ENCODE results near the gene LRRC8C. TPM values are rescaled to one million over a fixed set of nuclear protein-coding genes. Genes with fewer than 3 reads are reported as not detected.

Gene LRRC8C
- total RNA-seq, 1 experiment from 2014 or later, result 8.4 TPM

DNA sequence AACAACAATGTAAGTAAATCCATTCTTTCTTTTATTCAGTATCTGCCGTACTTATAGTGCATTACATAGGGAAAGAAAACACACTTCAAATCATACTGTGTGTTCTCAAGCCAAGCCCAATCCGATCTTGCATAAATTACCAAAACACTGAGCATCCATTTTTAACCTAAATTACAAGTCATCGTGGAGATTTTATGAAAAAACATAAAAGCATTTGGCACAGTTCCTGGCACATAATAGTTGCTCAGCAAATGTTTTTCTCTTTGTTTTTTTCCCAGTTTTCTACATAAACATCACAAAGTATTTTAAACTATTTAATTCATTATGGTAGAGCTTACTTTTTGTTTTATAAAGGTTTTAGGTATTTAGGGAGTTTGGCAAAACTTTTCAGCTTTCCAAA is 48.1 kb upstream of the LRRC8C start:
- BruUV-seq (replicated peaks), result no TSS peak
- intact Hi-C loops (cut with micrococcal nuclease), result no loop called here
- H3K79me2 ChIP-seq (ENCODE audit: insufficient read depth, low read length), result no peaks in the 10 kb centered on the region; the same call in 1 of the 2 replicates
- RAD21 ChIA-PET (ENCODE audit: low non-redundant PET in 1 of 2, low total read pairs in 2 of 2, uncharacterized antibody in 2 of 2, unreplicated experiment in 2 of 2), result no interaction called here
- POLR2A ChIA-PET, result no interaction called here
- 0 out of 4 replicates have a peak, but pooled peaks cover 0 to 3% of the 10 kb centered on the region in 2 experiments for H3K4me1 ChIP-seq (ENCODE audit: control insufficient read depth in 1 of 2, insufficient read depth in 2 of 2, low read length in 2 of 2)
- H3K9me2 ChIP-seq (ENCODE audit: insufficient read depth), result no peaks in the 10 kb centered on the region
- peaks cover 9 to 19% of the 10 kb centered on the region in 2 experiments; a peak in 2 of 4 replicates for H3K36me3 ChIP-seq (ENCODE audit: control insufficient read depth in 1 of 2, insufficient read depth in 2 of 2, low read length in 2 of 2)
- no peaks in the 10 kb centered on the region for H3K9me3 ChIP-seq (ENCODE audit: control insufficient read depth in 1 of 2, insufficient read depth in 1 of 2, low read depth in 1 of 2, low read length in 2 of 2)
- H3K27me3 ChIP-seq (ENCODE audit: insufficient read depth, low read length), result no peaks in the 10 kb centered on the region
- H3K4me2 ChIP-seq (ENCODE audit: low read length), result no peak overlapping the region
- no peak overlapping the region for H3K4me3 ChIP-seq (replicated peaks in 1 of 2; ENCODE audit: low read depth in 1 of 2, low read length in 2 of 2)
- no peak for ATAC-seq
- TF ChIP-seq POLR2AphosphoS5 (IDR thresholded peaks at IDR 0.05; ENCODE audit: low read depth, low read length), result no peak
- TF ChIP-seq EZH2phosphoT487 (IDR thresholded peaks at IDR 0.05; ENCODE audit: borderline replicate concordance), result no peak
- no peak for TF ChIP-seq POLR2A (IDR thresholded peaks at IDR 0.05; ENCODE audit: borderline replicate concordance, extremely low read depth, insufficient read depth, insufficient read length)
- no peak for TF ChIP-seq RAD21 (IDR thresholded peaks at IDR 0.05; ENCODE audit: low read depth)
- no peak for TF ChIP-seq MAX (IDR thresholded peaks at IDR 0.05)
- TF ChIP-seq ZBTB33 (IDR thresholded peaks at IDR 0.05; ENCODE audit: extremely low read depth, insufficient replicate concordance, low read length), result no peak
- TF ChIP-seq SIN3A (IDR thresholded peaks at IDR 0.05; ENCODE audit: low read depth), result no peak
- TF ChIP-seq FOSL1 (IDR thresholded peaks at IDR 0.05; ENCODE audit: low read depth), result no peak
- no peak for TF ChIP-seq TCF7L2 (IDR thresholded peaks at IDR 0.05; ENCODE audit: borderline replicate concordance, extremely low read depth, insufficient read depth, insufficient read length)
- no peak for TF ChIP-seq CEBPB (IDR thresholded peaks at IDR 0.05; ENCODE audit: low read depth)
- no peak for TF ChIP-seq JUND (IDR thresholded peaks at IDR 0.05)
- TF ChIP-seq ZNF274 (IDR thresholded peaks at IDR 0.05; ENCODE audit: low read depth, low read length), result no peak
- TF ChIP-seq EZH2 (IDR thresholded peaks at IDR 0.05), result no peak
- no peak for TF ChIP-seq EGR1 (IDR thresholded peaks at IDR 0.05; ENCODE audit: low read depth)
- no peak for TF ChIP-seq ELF1 (IDR thresholded peaks at IDR 0.05; ENCODE audit: borderline replicate concordance, low read depth)
- no peak for TF ChIP-seq ATF3 (IDR thresholded peaks at IDR 0.05)
- TF ChIP-seq YY1 (IDR thresholded peaks at IDR 0.05; ENCODE audit: extremely low read depth, insufficient replicate concordance, low read depth, low read length), result no peak
- TF ChIP-seq CTCF (IDR thresholded peaks at IDR 0.05 in 2 of 3, conservative IDR thresholded peaks at IDR 0.05 in 1 of 3; ENCODE audit: borderline replicate concordance in 1 of 3, insufficient read depth in 1 of 3, low read depth in 2 of 3, low read length in 2 of 3), result no peak
- no peak for TF ChIP-seq SRF (IDR thresholded peaks at IDR 0.05; ENCODE audit: low read depth)
- no peak overlapping the region for H3K9ac ChIP-seq (ENCODE audit: low read length)
- CTCF ChIA-PET, result no interaction called here
- no peak for DNase-seq (ENCODE audit: low read depth, low spot score)
- no peaks in the 10 kb centered on the region for H4K20me1 ChIP-seq (ENCODE audit: insufficient read depth)
- no peak overlapping the region for H2AFZ ChIP-seq (ENCODE audit: low read depth, low read length, poor library complexity, severe bottlenecking)
- H3K27ac ChIP-seq (ENCODE audit: low read depth, low read length), result no peak overlapping the region

All from HCT116 (cell line).